PC-3 (cell line): Measurements from ENCODE around the gene NBPF3. TPM values are rescaled to one million over a fixed set of nuclear protein-coding genes. Genes with fewer than 3 reads are reported as not detected.
"Not testable (repeated sequence)": the region's sequence is repeated elsewhere in the genome, so short reads cannot be mapped to it uniquely, and the experiment has no call there.

ENCODE experiments used
- ATAC-seq: fragments of 200-7000 bp; cut with Tn5 transposase; 2 replicates; pipeline ENCODE4 v1.9.1; 2020; ENCODE audit warnings: mild to moderate bottlenecking, moderate library complexity
- BruUV-seq: library from RNA; stranded (reverse); fragments of 400-500 nt; replicated peaks from 2 replicates; lab custom pipeline; 2021; lab: Mats Ljungman, UMichigan
- CTCF ChIA-PET: fragments of 300-600 bp; sonication (Branson Sonifier 250); formaldehyde crosslinking; loops from one replicate; lab custom pipeline; 2022; ENCODE audit warnings: antibody characterized with exemption; lab: Charles Lee
- POLR2A ChIA-PET: fragments of 300-600 bp; sonication (Branson Sonifier 250); formaldehyde crosslinking; loops from one replicate; lab custom pipeline; 2022; ENCODE audit warnings: antibody characterized with exemption; ENCODE audit not compliant: unreplicated experiment; lab: Charles Lee
- DNase-seq: peaks from one replicate; pipeline ENCODE4 v3.0.0-alpha.2; 2015
- H2AFZ ChIP-seq: fragments of 300-600 bp; sonication (generic); 2 replicates; pipeline ENCODE4 v1.6.0; 2016; ENCODE audit warnings: antibody characterized with exemption, low read length
- H3F3A ChIP-seq: fragments of 300-600 bp; sonication (generic); one replicate; pipeline ENCODE4 v1.6.0; 2017; ENCODE audit warnings: antibody characterized with exemption, low read length, control low read depth, mild to moderate bottlenecking; ENCODE audit not compliant: unreplicated experiment
- H3K27ac ChIP-seq: fragments of 300-600 bp; sonication (generic); 2 replicates; pipeline ENCODE4 v1.5.1; 2016; ENCODE audit warnings: mild to moderate bottlenecking, low read length
- H3K27me3 ChIP-seq: fragments of 300-600 bp; sonication (generic); 2 replicates; pipeline ENCODE4 v1.6.1; 2016; ENCODE audit warnings: low read length, mixed read lengths
- H3K36me3 ChIP-seq: fragments of 300-600 bp; sonication (generic); 2 replicates; pipeline ENCODE4 v1.6.1; 2016; ENCODE audit warnings: low read depth, mixed run types, low read length, mixed read lengths
- H3K4me1 ChIP-seq: fragments of 300-600 bp; sonication (generic); 2 replicates; pipeline ENCODE4 v1.5.1; 2016; ENCODE audit warnings: low read length; ENCODE audit not compliant: insufficient read depth
- H3K4me2 ChIP-seq: fragments of 300-600 bp; sonication (generic); 2 replicates; pipeline ENCODE4 v1.6.0; 2016; ENCODE audit warnings: low read length
- H3K4me3 ChIP-seq: fragments of 300-600 bp; sonication (generic); 2 replicates; pipeline ENCODE4 v1.5.1; 2016; ENCODE audit warnings: mild to moderate bottlenecking, low read length, mixed read lengths
- H3K79me2 ChIP-seq: fragments of 300-600 bp; sonication (generic); 2 replicates; pipeline ENCODE4 v1.6.1; 2017; ENCODE audit warnings: low read length, mixed read lengths
- H3K9ac ChIP-seq: fragments of 300-600 bp; sonication (generic); 2 replicates; pipeline ENCODE4 v1.6.0; 2016; ENCODE audit warnings: mild to moderate bottlenecking, low read length
- H3K9me2 ChIP-seq: fragments of 300-600 bp; sonication (generic); replicated peaks from 2 replicates; pipeline ENCODE4 v1.6.1; 2016; ENCODE audit warnings: mixed run types, low read length, mixed read lengths
- H3K9me3 ChIP-seq: fragments of 300-600 bp; sonication (generic); 2 replicates; pipeline ENCODE4 v1.6.1; 2016; ENCODE audit warnings: low read length, mixed read lengths
- H4K20me1 ChIP-seq: fragments of 300-600 bp; sonication (generic); 2 replicates; pipeline ENCODE4 v1.6.1; 2016; ENCODE audit warnings: low read length, mixed read lengths
- EZH2 ChIP-seq: fragments of 300-600 bp; sonication (generic); IDR thresholded peaks from one replicate; pipeline ENCODE4 v1.6.1; 2017; ENCODE audit warnings: antibody characterized with exemption, mild to moderate bottlenecking, low read length; ENCODE audit not compliant: unreplicated experiment
- EZH2phosphoT487 ChIP-seq: fragments of 300-600 bp; sonication (generic); IDR thresholded peaks from 2 replicates; pipeline ENCODE4 v1.6.1; 2018; ENCODE audit warnings: mild to moderate bottlenecking, antibody characterized with exemption, low read length, borderline replicate concordance
- intact Hi-C: fragments of 100-400 bp; cut with micrococcal nuclease; formaldehyde crosslinking; loops from 2 replicates; pipeline ENCODE4 v1.9.0; 2023
- total RNA-seq: library from RNA; depleted of rRNA; stranded (reverse); fragments of >200 nt; gene quantifications from 2 replicates; pipeline ENCODE4 v1.2.3, GENCODE V29; 2014
- TF ChIP-seq, protein P1 (sequence below): fragments of 300-600 bp; sonication (generic); conservative IDR thresholded peaks from 2 replicates; pipeline ENCODE4 v1.5.1; 2017; ENCODE audit warnings: antibody characterized with exemption, low read depth, mild to moderate bottlenecking, low read length

Gene NBPF3
- total RNA-seq, 1 experiment from 2014 or later, result 26.0 TPM

DNA sequence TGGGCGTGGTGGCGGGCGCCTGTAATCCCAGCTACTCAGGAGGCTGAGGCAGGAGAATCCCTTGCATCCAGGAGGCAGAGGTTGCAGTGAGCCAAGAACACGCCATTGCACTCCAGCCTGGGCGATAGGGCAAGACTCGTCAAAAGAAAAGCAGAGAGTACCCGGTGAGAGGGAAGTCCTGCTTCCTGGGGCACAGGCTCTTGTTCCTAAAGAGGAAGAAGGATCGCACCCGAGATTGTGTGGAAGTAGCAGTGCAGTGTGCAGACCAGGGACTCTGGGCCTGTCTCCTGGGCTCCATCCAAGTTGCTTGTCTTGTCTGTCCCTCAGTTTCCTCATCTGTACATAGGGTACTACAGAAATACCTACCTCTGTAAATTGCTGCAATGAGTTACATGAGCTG, 29.6 kb downstream of the NBPF3 start:
- Histone ChIP-seq H3K9me3 (no peaks in the 10 kb centered on the region), H3K4me2 (no peak overlapping the region), H3K27ac (no peak overlapping the region), H4K20me1 (no peaks in the 10 kb centered on the region), H3K79me2 (no peaks in the 10 kb centered on the region), H2AFZ (no peak overlapping the region), H3K27me3 (no peaks in the 10 kb centered on the region), H3K36me3 (peaks cover 12% of the 10 kb centered on the region), H3K9ac (no peak overlapping the region), H3K4me3 (no peak overlapping the region), H3F3A (no peaks in the 10 kb centered on the region), H3K4me1 (peaks cover 40% of the 10 kb centered on the region), H3K9me2 (no peaks in the 10 kb centered on the region)
- DNase-seq (no peak), ATAC-seq (no peak)
- ChIA-PET CTCF (no interaction called here), POLR2A (no interaction called here)
- BruUV-seq, result no TSS peak
- TF ChIP-seq EZH2phosphoT487 (no peak), EZH2 (no peak)
- TF ChIP-seq, protein P1, sequence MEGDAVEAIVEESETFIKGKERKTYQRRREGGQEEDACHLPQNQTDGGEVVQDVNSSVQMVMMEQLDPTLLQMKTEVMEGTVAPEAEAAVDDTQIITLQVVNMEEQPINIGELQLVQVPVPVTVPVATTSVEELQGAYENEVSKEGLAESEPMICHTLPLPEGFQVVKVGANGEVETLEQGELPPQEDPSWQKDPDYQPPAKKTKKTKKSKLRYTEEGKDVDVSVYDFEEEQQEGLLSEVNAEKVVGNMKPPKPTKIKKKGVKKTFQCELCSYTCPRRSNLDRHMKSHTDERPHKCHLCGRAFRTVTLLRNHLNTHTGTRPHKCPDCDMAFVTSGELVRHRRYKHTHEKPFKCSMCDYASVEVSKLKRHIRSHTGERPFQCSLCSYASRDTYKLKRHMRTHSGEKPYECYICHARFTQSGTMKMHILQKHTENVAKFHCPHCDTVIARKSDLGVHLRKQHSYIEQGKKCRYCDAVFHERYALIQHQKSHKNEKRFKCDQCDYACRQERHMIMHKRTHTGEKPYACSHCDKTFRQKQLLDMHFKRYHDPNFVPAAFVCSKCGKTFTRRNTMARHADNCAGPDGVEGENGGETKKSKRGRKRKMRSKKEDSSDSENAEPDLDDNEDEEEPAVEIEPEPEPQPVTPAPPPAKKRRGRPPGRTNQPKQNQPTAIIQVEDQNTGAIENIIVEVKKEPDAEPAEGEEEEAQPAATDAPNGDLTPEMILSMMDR, result no peak
- intact Hi-C loops, result no loop called here

DNA sequence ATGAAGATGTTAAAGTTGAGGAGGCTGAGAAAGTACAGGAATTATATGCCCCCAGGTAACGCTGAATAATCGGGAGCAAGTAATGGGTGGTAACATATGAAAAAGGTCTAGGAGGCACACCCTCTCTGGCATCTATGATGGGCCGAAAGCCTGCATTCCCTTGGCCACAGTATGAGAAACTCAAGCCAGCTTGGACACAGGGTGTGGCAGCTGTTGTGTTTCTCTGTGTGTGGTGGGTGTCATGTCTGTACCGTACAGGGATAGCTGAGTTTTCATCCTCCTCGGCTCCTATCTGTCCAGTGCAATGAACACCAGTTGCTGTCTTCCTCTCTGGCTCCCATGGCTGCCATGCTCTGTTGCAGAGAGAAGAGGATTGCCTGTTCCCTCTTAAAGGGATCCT, 32.9 kb downstream of the NBPF3 start:
- intact Hi-C loops, result no loop called here
- H3K9ac ChIP-seq, result no peak overlapping the region
- H3K9me2 ChIP-seq, result no peaks in the 10 kb centered on the region
- H3K27me3 ChIP-seq, result no peaks in the 10 kb centered on the region
- TF ChIP-seq, protein P1, result no peak
- H3K27ac ChIP-seq, result no peak overlapping the region
- POLR2A ChIA-PET, result no interaction called here
- peaks cover 11% of the 10 kb centered on the region for H3K4me1 ChIP-seq
- no TSS peak for BruUV-seq
- H3K79me2 ChIP-seq, result no peaks in the 10 kb centered on the region
- no peak overlapping the region for H3K4me2 ChIP-seq
- no peaks in the 10 kb centered on the region for H3F3A ChIP-seq
- no peaks in the 10 kb centered on the region for H3K9me3 ChIP-seq
- no peak for ATAC-seq
- H4K20me1 ChIP-seq, result no peaks in the 10 kb centered on the region
- no peak for DNase-seq
- H3K4me3 ChIP-seq, result no peak overlapping the region
- CTCF ChIA-PET, result no interaction called here
- H3K36me3 ChIP-seq, result peaks cover 12% of the 10 kb centered on the region
- no peak overlapping the region for H2AFZ ChIP-seq

DNA sequence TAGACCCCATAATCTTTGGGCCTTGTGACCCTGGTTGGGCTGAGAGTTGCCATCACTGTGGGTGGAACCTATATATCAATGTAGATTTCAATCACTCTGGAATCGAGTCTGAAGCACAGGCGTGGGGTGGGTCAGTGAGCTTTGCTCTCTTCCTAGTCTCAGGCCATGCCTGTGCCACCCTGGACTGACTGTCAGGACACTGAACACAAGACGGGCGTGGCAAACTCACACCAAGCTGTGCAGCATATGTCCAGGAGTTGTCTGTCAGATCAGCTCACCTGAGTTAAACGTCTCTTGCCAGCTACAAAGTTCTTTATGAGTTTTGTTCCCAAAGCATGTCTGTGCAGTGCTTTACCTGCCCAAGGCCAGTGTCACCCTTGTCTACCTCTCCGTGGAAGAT, 38.4 kb downstream of the NBPF3 start:
- no peaks in the 10 kb centered on the region for H3K9me3 ChIP-seq
- no peaks in the 10 kb centered on the region for H3K79me2 ChIP-seq
- no peaks in the 10 kb centered on the region for H3K9me2 ChIP-seq
- H4K20me1 ChIP-seq, result no peaks in the 10 kb centered on the region
- no TSS peak for BruUV-seq
- CTCF ChIA-PET, result no interaction called here
- no peaks in the 10 kb centered on the region for H3K27me3 ChIP-seq
- H3K36me3 ChIP-seq, result peaks cover 11% of the 10 kb centered on the region; the same call in 1 of the 2 replicates
- no peak overlapping the region for H3K27ac ChIP-seq
- POLR2A ChIA-PET, result no interaction called here
- no peaks in the 10 kb centered on the region for H3K4me1 ChIP-seq
- no peak for ATAC-seq
- intact Hi-C loops, result no loop called here
- TF ChIP-seq EZH2 (no peak), EZH2phosphoT487 (no peak)
- TF ChIP-seq, protein P1, result no peak
- no peaks in the 10 kb centered on the region for H3F3A ChIP-seq
- H3K4me3 ChIP-seq, result no peak overlapping the region
- no peak overlapping the region for H3K4me2 ChIP-seq
- H2AFZ ChIP-seq, result no peak overlapping the region
- no peak overlapping the region for H3K9ac ChIP-seq
- no peak for DNase-seq

DNA sequence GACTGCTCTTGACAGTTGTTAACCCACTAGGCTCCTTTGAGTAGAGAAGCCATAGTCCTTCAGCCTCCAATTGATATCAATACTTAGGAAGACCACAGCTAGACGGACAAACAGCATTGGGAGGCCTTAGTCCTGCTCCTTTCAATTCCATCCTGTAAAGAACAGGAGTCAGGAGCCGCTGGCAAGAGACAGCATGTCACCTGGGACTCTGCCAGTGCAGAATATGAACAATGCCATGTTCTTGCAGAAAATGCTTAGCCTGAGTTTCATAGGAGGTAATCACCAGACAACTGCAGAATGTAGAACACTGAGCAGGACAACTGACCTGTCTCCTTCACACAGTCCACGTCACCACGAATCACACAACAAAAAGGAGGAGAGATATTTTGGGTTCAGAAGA, 43.9 kb downstream of the NBPF3 start:
- ATAC-seq, H3F3A ChIP-seq, H3K9me2 ChIP-seq, H2AFZ ChIP-seq, DNase-seq, H4K20me1 ChIP-seq, intact Hi-C loops, H3K9me3 ChIP-seq, POLR2A ChIA-PET, H3K4me2 ChIP-seq, H3K27ac ChIP-seq, BruUV-seq, H3K4me3 ChIP-seq, CTCF ChIA-PET, H3K27me3 ChIP-seq, H3K9ac ChIP-seq, H3K79me2 ChIP-seq, H3K36me3 ChIP-seq, H3K4me1 ChIP-seq: not testable (repeated sequence)
